HG02885 (cell line): Measurements from ENCODE around the gene ARHGAP26.

Experiments
- ATAC-seq: cut with Tn5 transposase; IDR thresholded peaks from one replicate; pipeline ENCODE4 v1.9.1; 2021; ENCODE audit warnings: mild to moderate bottlenecking; ENCODE audit not compliant: unreplicated experiment, poor library complexity

ARHGAP26 gene

GRCh38 chr5:142748132-142748531 is 22.0 kb upstream of the ARHGAP26 start:
- no peak for ATAC-seq

GRCh38 chr5:142748568-142749249 is 21.5 kb upstream of the ARHGAP26 start:
- no peak for ATAC-seq

GRCh38 chr5:142749321-142749720 is 20.9 kb upstream of the ARHGAP26 start:
- ATAC-seq = no peak

- no peak for ATAC-seq
Observed at GRCh38 chr5:142753116-142753631, 17.0 kb upstream of the ARHGAP26 start.

- no peak for ATAC-seq
Observed at GRCh38 chr5:142754031-142754430, 16.1 kb upstream of the ARHGAP26 start.

GRCh38 chr5:142756576-142756975 is 13.6 kb upstream of the ARHGAP26 start:
- ATAC-seq = no peak

GRCh38 chr5:142757564-142757963 is 12.6 kb upstream of the ARHGAP26 start:
- ATAC-seq = no peak

GRCh38 chr5:142758062-142758795 is 11.9 kb upstream of the ARHGAP26 start:
- no peak for ATAC-seq

GRCh38 chr5:142758796-142759145 is 11.4 kb upstream of the ARHGAP26 start:
- ATAC-seq = no peak

GRCh38 chr5:142763701-142764100 is 6.5 kb upstream of the ARHGAP26 start:
- no peak for ATAC-seq

- no peak for ATAC-seq
Observed at GRCh38 chr5:142767178-142767577, 3.0 kb upstream of the ARHGAP26 start.

GRCh38 chr5:142767911-142768310 is 2.3 kb upstream of the ARHGAP26 start:
- ATAC-seq = no peak

- ATAC-seq = no peak
Observed at GRCh38 chr5:142769251-142769792, 855 bp upstream of the ARHGAP26 start.

GRCh38 chr5:142770650-142771609 is 753 bp downstream of the ARHGAP26 start:
- ATAC-seq = peak; percentile 21

GRCh38 chr5:142771666-142772065 is 1.5 kb downstream of the ARHGAP26 start:
- no peak for ATAC-seq

- ATAC-seq = no peak
Observed at GRCh38 chr5:142772446-142773293, 2.5 kb downstream of the ARHGAP26 start.

GRCh38 chr5:142777099-142777498 is 6.9 kb downstream of the ARHGAP26 start:
- no peak for ATAC-seq

GRCh38 chr5:142777850-142778249 is 7.7 kb downstream of the ARHGAP26 start:
- ATAC-seq = no peak

GRCh38 chr5:142779163-142779840 is 9.1 kb downstream of the ARHGAP26 start:
- ATAC-seq = no peak
